Smooth muscle cell (in vitro differentiated cells): Measurements from ENCODE around the gene CXXC5. TPM values are rescaled to one million over a fixed set of nuclear protein-coding genes. Genes with fewer than 3 reads are reported as not detected.

Experiments used
- DNase-seq: peaks from one replicate; lab custom pipeline; 2025; ENCODE audit not compliant: unreplicated experiment; lab: John Stamatoyannopoulos, UW
- H2AFZ ChIP-seq: fragments of 200-600 bp; sonication (generic); 2 replicates; pipeline ENCODE4 v1.6.0; 2016; ENCODE audit warnings: antibody characterized with exemption, low read depth, mild to moderate bottlenecking
- H3F3A ChIP-seq: fragments of 200-600 bp; sonication (generic); 2 replicates; pipeline ENCODE4 v1.6.0; 2017; ENCODE audit warnings: antibody characterized with exemption, low read depth
- H3K27ac ChIP-seq: fragments of 200-600 bp; sonication (generic); 2 replicates; pipeline ENCODE4 v1.5.1; 2016; ENCODE audit warnings: low read depth, mild to moderate bottlenecking
- H3K27me3 ChIP-seq: fragments of 200-600 bp; sonication (generic); 2 replicates; pipeline ENCODE4 v1.6.1; 2016; ENCODE audit warnings: low read depth, mild to moderate bottlenecking
- H3K36me3 ChIP-seq: fragments of 200-600 bp; sonication (generic); 2 replicates; pipeline ENCODE4 v1.5.1; 2016; ENCODE audit warnings: low read depth
- H3K4me1 ChIP-seq: fragments of 200-600 bp; sonication (generic); 2 replicates; pipeline ENCODE4 v1.5.1; 2016; ENCODE audit warnings: low read depth
- H3K4me2 ChIP-seq: fragments of 200-600 bp; sonication (generic); 2 replicates; pipeline ENCODE4 v1.6.0; 2016; ENCODE audit warnings: mild to moderate bottlenecking
- H3K4me3 ChIP-seq: fragments of 200-600 bp; sonication (generic); 2 replicates; pipeline ENCODE4 v1.5.1; 2016; ENCODE audit warnings: mild to moderate bottlenecking
- H3K79me2 ChIP-seq: fragments of 200-600 bp; sonication (generic); 2 replicates; pipeline ENCODE4 v1.6.0; 2016; ENCODE audit warnings: low read depth, mild to moderate bottlenecking
- H3K9ac ChIP-seq: fragments of 200-600 bp; sonication (generic); 2 replicates; pipeline ENCODE4 v1.6.0; 2016; ENCODE audit warnings: low read depth
- H3K9me3 ChIP-seq: fragments of 200-600 bp; sonication (generic); replicated peaks from 2 replicates; pipeline ENCODE4 v1.5.1; 2016; ENCODE audit warnings: low read depth
- H4K20me1 ChIP-seq: fragments of 200-600 bp; sonication (generic); 2 replicates; pipeline ENCODE4 v1.6.0; 2016; ENCODE audit warnings: low read depth
- CTCF ChIP-seq: fragments of 200-600 bp; sonication (generic); IDR thresholded peaks from 2 replicates; pipeline ENCODE4 v1.5.1; 2017; ENCODE audit warnings: borderline replicate concordance, mild to moderate bottlenecking, antibody characterized with exemption; ENCODE audit not compliant: insufficient read depth, poor library complexity, severe bottlenecking
- WGBS: methylation state at CpG from one replicate; pipeline ENCODE4 v1.1.7; 2016; ENCODE audit warnings: low lambda C conversion rate; 5-methylcytosine and 5-hydroxymethylcytosine counted together
- polyA plus RNA-seq: library from polyadenylated mRNA; unstranded; fragments of >200 nt; fragmentation: Nextera tagmentation; extraction: Ambion mirVana; gene quantifications from 2 replicates; pipeline ENCODE4 v1.2.1, GENCODE V29; 2016
- total RNA-seq: library from RNA; depleted of rRNA; stranded (reverse); fragments of >200 nt; gene quantifications from 2 replicates; pipeline ENCODE4 v1.2.3, GENCODE V29; 2014

The CXXC5 gene
- total and polyA plus RNA-seq, 2 experiments from 2014 or later: 85.5 to 139 TPM

GRCh38 chr5:139655727-139656271 is 7.7 kb downstream of the CXXC5 start:
- 21% methylated on average over 17 of the region's 18 CpGs for WGBS
- H3K9ac ChIP-seq: peak overlapping the region; percentile 72
- no peak for DNase-seq

GRCh38 chr5:139657363-139658321 is 9.5 kb downstream of the CXXC5 start:
- peaks cover 74% of the 10 kb centered on the region for H3K4me1 ChIP-seq
- no peaks in the 10 kb centered on the region for H3K27me3 ChIP-seq
- DNase-seq: no peak
- TF ChIP-seq CTCF: no peak
- H3K9ac ChIP-seq: peak overlapping the region; percentile 69
- peak overlapping the region; percentile 83 for H3K4me2 ChIP-seq
- WGBS: 43% methylated on average over 9 of the region's 12 CpGs
- peak overlapping the region; percentile 99 for H3K27ac ChIP-seq
- H3F3A ChIP-seq: peaks cover 49% of the 10 kb centered on the region
- peaks cover 86% of the 10 kb centered on the region for H3K79me2 ChIP-seq
- H3K36me3 ChIP-seq: no peaks in the 10 kb centered on the region
- no peaks in the 10 kb centered on the region for H3K9me3 ChIP-seq
- H4K20me1 ChIP-seq: peaks cover 85% of the 10 kb centered on the region
- no peak overlapping the region for H3K4me3 ChIP-seq
- H2AFZ ChIP-seq: no peak overlapping the region

More at GRCh38 chr5:139655727-139656271, 7.7 kb downstream of the CXXC5 start:
- peak overlapping the region; percentile 97 for H3K4me2 ChIP-seq
- H3K9me3 ChIP-seq: no peaks in the 10 kb centered on the region
- no peaks in the 10 kb centered on the region for H3K27me3 ChIP-seq
- H3K4me3 ChIP-seq: peak overlapping the region; percentile 25
- H3K79me2 ChIP-seq: peaks cover 83% of the 10 kb centered on the region
- peaks cover 48% of the 10 kb centered on the region for H3F3A ChIP-seq
- no peak overlapping the region for H2AFZ ChIP-seq
- H3K36me3 ChIP-seq: no peaks in the 10 kb centered on the region
- H3K27ac ChIP-seq: peak overlapping the region; percentile 99
- peaks cover 80% of the 10 kb centered on the region for H3K4me1 ChIP-seq
- TF ChIP-seq CTCF: no peak
- H4K20me1 ChIP-seq: peaks cover 89% of the 10 kb centered on the region

GRCh38 chr5:139658501-139658927 is 10.4 kb downstream of the CXXC5 start:
- peaks cover 46% of the 10 kb centered on the region for H3F3A ChIP-seq
- no peaks in the 10 kb centered on the region for H3K27me3 ChIP-seq
- H3K4me1 ChIP-seq: peaks cover 71% of the 10 kb centered on the region
- peak overlapping the region; percentile 99 for H3K27ac ChIP-seq
- H3K9me3 ChIP-seq: no peaks in the 10 kb centered on the region
- 40% methylated on average over 14 of the region's 14 CpGs for WGBS
- H3K4me3 ChIP-seq: no peak overlapping the region
- H3K4me2 ChIP-seq: peak overlapping the region; percentile 83
- H3K79me2 ChIP-seq: peaks cover 86% of the 10 kb centered on the region
- peak overlapping the region; percentile 69 for H3K9ac ChIP-seq
- no peak overlapping the region for H2AFZ ChIP-seq
- no peak for DNase-seq
- H3K36me3 ChIP-seq: no peaks in the 10 kb centered on the region
- TF ChIP-seq CTCF: no peak
- peaks cover 85% of the 10 kb centered on the region for H4K20me1 ChIP-seq
